Ovary (tissue), 3 donors: ENCODE results near the gene LYST.
"Not testable (repeated sequence)": the region's sequence is repeated elsewhere in the genome, so short reads cannot be mapped to it uniquely, and the experiment has no call there.

Experiments
- CTCF ChIP-seq, 3 donors: fragments of 450-650 bp in 2 of 3; fragments of 200-600 bp in 1 of 3; IDR thresholded peaks; one replicate each; pipeline versions ENCODE4 v1.5.1 to v1.8.0; 2016 to 2022; ENCODE audit warnings: antibody characterized with exemption in 3 of 3, mild to moderate bottlenecking in 1 of 3
- EP300 ChIP-seq: sonication (generic); formaldehyde crosslinking; IDR thresholded peaks from one replicate; pipeline ENCODE4 v1.6.1; 2017; ENCODE audit warnings: antibody characterized with exemption
- POLR2A ChIP-seq: fragments of 450-650 bp; IDR thresholded peaks from one replicate; pipeline ENCODE4 v1.6.1; 2017; ENCODE audit warnings: antibody characterized with exemption, mild to moderate bottlenecking, moderate library complexity
- donor health status: DM: no; HTN: no; CAD: no.

GRCh38 chr1:235915489-235915888, 48.8 kb upstream of the LYST start:
- not testable (repeated sequence) for TF ChIP-seq POLR2A; CTCF (IDR thresholded peaks at IDR 0.05); EP300
